HG03139 (cell line): ENCODE data around the gene CMTM3.
A peak's percentile ranks its signal among the peaks of the same experiment; 100 is the strongest.
"Not testable (repeated sequence)": the region's sequence is repeated elsewhere in the genome, so short reads cannot be mapped to it uniquely, and the experiment has no call there.

Source experiments
- ATAC-seq: cut with Tn5 transposase; IDR thresholded peaks from one replicate; pipeline ENCODE4 v1.9.1; 2021; ENCODE audit not compliant: unreplicated experiment

The CMTM3 gene

GRCh38 chr16:66631558-66631957 is 27.1 kb downstream of the CMTM3 start:
- not testable (repeated sequence) for ATAC-seq

DNA sequence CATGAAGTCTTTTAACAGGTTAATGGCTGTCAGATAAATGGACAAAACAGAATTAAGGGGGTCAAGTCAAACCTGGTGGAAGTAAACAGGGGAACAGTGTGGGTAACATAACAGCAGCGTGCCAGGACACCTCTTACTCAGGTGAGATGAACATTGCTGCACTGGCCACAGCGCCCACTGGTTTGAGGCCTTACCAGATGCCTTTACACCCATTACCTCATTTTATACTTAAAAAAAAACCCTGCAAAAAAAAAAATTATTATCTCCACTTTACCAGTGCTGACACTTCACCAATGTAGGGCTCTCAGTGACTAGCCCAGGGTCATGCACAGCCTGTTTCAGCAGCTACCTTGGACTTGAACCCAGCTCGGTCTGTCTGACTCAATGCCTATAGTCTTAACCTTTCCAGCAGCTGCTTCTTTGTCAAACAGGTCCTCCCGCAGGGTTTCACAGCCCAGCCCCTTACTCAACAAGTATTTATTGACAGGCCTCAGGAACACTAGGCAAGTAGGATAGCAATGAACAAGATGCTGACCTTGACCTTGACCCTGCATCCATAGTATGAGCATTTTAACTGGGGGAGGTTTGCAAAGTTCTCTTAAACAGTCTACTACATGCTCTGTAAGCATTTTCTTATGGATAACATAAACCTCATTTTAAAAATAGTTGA is 30.2 kb downstream of the CMTM3 start:
- no peak for ATAC-seq

DNA sequence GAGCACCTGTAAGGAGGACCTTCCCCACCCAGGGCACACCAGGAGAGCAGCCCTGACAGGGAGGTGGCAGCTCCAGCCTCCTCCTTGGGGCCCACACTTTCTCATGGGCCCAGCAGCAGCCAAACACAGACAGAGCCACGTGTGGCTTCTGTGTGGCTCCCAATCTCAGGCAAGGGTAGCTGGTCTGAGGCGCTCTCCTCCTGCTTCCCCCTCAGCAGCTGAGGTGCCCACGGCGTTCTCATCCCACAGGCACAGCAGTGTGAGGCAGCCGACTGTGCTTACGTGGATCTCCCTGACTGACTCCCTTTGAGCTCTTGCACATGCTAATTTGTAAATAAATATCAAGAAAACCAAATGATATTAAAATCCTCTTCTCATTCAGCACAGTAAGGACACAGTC is 30.9 kb downstream of the CMTM3 start:
- no peak for ATAC-seq

GRCh38 chr16:66636199-66636598 is 31.7 kb downstream of the CMTM3 start:
- ATAC-seq, result no peak

- ATAC-seq, result no peak
These were observed 33.3 kb downstream of the CMTM3 start for GRCh38 chr16:66637806-66638205.

- no peak for ATAC-seq
These were observed 34.8 kb downstream of the CMTM3 start for GRCh38 chr16:66639091-66639885.

GRCh38 chr16:66640724-66641314 is 36.3 kb downstream of the CMTM3 start:
- ATAC-seq, result no peak

DNA sequence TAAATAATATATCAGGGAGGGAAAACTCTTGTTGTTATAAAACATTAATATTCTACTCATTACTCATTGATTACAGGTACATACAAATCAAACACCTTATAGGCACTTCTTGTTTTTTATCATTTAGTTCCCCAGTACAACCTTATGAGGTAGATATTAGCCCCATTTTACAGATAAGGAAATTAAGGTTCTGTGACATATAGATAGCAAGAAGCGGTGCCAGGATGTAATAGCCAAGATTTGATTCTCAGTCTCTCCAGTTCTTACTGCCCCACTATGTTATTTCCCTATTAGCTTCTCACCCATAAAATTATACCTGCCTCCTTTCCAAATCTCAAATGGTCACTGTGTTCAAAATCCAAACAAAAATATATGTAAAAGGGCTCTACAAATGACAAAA is 36.9 kb downstream of the CMTM3 start:
- ATAC-seq, result no peak

- ATAC-seq, result no peak
These were observed 43.4 kb downstream of the CMTM3 start for GRCh38 chr16:66647866-66648265.

DNA sequence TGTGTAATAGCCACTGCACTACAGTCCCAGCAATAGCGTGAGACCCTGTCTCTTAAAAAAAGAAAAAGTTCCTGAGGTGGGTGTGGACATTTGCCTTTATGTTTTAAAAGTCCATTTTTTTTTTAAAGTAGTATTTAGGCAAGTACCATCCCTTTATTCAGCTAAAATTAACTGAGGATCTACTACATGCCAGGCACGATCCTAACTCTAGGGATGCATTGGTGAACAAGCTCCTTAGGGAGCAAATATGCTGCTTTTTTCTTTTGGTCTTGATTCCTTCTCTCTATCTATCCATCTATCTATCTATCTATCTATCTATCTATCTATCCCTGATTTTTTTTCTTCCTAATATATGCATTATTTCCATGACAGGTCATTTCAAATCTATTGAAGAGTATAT is 44.7 kb downstream of the CMTM3 start:
- ATAC-seq, result no peak

GRCh38 chr16:66649636-66650205 is 45.2 kb downstream of the CMTM3 start:
- no peak for ATAC-seq

- ATAC-seq, result peak; percentile 85
These were observed 46.4 kb downstream of the CMTM3 start for GRCh38 chr16:66650707-66651473.

DNA sequence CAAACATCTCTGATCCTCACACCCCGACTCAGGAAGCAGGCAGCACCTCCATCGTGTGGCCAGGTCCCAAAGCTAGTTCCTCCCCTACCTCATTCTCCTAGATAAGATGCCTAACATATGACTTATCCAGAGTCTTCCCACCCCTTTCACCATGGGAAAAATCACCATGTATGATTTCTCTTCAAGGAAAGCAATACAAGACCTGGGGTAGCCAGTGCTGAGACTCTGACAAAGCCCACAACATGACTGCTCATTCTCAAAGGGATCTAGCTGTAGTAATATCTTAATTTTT is 46.9 kb downstream of the CMTM3 start:
- no peak for ATAC-seq

DNA sequence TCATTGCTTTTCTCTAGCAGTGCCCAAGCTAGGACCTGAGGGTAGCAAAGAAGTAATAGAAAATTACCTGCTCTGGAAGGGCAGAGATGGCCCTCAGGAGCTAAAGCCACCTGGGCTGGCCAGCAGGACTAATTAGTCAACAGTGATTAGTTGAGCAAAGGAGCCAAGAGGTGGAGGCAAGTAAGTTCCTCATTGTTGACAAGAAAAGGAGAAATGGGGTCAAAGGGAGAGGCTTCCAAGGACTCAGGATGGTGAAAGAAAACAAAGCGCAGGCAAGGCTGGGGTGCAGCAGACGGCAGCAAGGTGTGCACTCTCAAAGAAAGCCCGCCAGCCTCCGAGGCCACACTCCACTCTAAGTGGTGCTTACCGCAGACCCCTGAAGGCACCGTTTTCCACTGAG is 47.5 kb downstream of the CMTM3 start:
- ATAC-seq, result no peak

DNA sequence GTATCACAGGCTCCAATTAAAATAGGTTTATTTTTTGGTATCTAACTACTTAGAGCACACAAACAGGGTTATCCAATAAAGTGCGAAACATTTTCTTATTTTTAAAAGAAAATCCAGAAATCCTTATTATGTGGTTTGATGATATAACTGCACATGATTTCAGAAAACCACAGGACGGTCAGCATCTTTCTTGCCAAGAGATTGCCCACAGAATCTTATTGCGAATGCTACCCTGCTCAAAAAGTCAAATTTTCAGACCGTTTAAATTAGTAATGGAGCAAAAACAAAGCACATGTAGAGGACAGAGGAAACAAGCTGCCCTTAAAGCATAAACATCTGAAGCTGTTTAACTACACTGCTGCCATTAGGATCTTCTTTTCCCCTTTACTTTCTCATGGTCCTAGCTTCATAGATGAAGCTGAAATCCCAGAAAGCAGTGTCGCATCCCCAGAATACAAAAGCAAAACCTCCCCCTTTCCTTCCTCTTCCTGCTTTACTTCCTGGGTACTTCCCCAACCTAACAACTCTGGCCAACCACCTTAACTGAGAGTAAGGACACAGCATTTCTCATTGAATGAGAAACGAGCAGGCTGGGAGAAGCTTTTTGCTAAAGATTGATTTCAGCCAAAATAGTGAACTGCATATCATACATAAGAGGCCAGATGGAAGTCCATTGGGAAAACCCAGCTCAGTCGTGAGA is 48.3 kb downstream of the CMTM3 start:
- no peak for ATAC-seq

DNA sequence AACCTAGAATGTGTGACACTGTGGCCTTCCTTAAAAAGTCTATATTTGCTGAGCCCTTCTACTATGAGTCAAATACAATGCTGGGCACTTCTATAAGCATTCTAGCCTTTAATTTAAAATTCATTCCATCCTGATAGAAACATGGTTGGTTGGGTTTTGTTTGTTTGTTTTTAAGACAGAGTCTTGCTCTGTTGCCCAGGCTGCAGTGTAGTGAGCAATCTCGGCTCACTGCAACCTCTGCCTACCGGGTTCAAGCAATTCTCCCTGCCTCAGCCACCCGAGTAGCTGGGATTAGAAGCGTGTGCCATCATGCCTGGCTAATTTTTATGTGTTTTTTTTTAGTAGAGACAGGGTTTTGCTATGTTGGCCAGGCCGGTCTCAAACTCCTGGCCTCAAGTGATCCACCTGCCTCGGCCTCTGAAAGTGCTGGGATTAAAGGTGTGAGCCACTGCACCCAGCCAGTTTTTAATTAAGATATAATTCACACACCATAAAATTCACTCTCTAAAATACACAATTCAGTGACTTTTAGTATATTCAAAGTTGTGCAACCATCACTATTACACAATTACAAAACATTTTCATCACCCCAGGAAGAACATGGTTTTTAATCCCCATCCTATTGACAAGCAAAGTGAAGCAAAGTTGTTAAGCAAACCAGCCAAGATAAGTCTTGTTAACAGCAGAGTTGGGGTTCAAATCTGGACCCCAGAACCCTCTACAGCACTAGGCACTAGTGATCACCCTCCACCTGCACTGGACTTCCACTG is 49.3 kb downstream of the CMTM3 start:
- no peak for ATAC-seq

- ATAC-seq, result no peak
These were observed 52.0 kb downstream of the CMTM3 start for GRCh38 chr16:66656547-66656946.

DNA sequence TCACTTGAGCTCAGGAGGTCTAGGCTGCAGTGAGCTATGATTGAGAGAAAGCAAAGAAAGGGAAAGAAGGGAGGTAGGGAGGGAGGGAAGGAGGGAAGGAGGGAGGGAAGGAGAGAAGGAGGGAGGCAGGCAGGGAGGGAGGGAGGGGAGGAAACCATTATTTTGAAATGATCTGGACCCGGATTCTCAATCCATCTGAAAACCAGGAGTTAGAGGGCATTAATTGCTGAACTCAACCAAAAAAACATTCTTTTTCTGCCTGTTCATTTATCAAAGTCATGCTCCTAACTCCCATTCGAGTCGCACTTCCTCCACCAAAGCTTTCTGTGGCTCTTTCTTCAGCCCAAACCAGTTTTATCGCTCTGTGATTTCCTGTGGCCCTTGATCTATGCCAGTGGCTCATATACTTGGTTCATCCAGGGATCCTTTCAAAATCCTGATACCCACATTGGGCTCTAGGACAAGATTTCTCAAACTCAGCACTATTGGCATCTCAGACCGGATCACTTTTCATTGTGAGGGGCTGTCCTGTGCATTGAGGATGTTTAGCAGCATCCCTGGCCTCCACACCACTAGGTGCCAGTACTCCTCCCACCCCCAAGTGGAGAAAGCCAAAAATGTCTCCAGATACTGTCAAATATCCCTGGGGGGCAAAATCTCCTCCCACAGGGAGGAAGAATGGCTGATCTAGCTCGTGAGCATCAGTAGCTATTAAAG is 53.8 kb downstream of the CMTM3 start:
- ATAC-seq, result no peak

GRCh38 chr16:66658860-66659190 is 54.3 kb downstream of the CMTM3 start:
- ATAC-seq, result no peak
